HG03095 (cell line): ENCODE measurements around the gene TLCD2.
"Not testable (repeated sequence)": the region's sequence is repeated elsewhere in the genome, so short reads cannot be mapped to it uniquely, and the experiment has no call there.

Experiments used
- ATAC-seq: cut with Tn5 transposase; IDR thresholded peaks from one replicate; pipeline ENCODE4 v1.9.1; 2021; ENCODE audit warnings: moderate library complexity; ENCODE audit not compliant: unreplicated experiment

Gene TLCD2, protein sequence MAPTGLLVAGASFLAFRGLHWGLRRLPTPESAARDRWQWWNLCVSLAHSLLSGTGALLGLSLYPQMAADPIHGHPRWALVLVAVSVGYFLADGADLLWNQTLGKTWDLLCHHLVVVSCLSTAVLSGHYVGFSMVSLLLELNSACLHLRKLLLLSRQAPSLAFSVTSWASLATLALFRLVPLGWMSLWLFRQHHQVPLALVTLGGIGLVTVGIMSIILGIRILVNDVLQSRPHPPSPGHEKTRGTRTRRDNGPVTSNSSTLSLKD

GRCh38 chr17:1709971-1710806 lies at the start of gene TLCD2:
TLCD2 (minus strand) TSS chr17:1710377; CDS start chr17:1710242, 135 bp downstream.
- ATAC-seq = no peak

DNA sequence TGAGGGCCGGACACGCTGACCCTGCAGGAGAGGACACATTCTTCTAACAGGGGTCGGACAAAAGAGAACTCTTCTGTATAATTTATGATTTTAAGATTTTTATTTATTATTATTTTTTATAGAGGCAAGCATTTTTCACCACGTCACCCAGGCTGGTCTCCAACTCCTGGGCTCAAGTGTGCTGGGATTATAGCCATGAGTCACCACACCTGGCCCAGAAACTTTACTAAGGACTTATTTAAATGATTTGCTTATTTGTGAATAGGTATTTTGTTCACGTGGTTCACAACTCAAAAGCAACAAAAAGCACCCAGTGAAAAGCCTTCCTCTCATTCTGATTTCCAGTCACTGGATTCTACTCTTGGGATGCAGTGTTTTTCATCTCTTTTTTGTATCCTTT lies 49.4 kb upstream of the TLCD2 start:
- no peak for ATAC-seq

DNA sequence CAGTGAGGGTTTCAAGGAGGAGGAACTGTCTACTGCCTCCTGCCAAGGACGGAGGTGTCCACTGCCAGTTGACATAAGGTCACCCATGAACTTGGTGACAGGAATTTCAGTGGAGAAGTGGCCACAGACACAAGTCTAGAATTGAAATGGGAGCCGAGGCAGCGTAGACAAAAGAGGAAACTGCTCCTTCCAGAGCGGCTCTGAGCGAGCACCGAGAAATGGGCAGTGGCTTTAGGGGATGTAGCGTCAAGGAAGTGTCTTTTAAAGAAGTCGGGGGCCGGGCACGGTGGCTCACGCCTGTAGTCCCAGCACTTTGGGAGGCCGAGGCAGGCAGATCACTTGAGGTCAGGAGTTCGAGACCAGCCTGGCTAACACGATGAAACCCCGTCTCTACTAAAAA lies 48.6 kb upstream of the TLCD2 start:
- no peak for ATAC-seq

GRCh38 chr17:1755827-1756262 lies 45.7 kb upstream of the TLCD2 start:
- ATAC-seq = no peak

GRCh38 chr17:1755252-1755826 lies 45.2 kb upstream of the TLCD2 start:
- no peak for ATAC-seq

GRCh38 chr17:1754430-1755112 lies 44.4 kb upstream of the TLCD2 start:
- no peak for ATAC-seq

- no peak for ATAC-seq
These were observed 43.7 kb upstream of the TLCD2 start for GRCh38 chr17:1753767-1754429.

GRCh38 chr17:1752425-1753262 lies 42.5 kb upstream of the TLCD2 start:
- ATAC-seq = no peak

DNA sequence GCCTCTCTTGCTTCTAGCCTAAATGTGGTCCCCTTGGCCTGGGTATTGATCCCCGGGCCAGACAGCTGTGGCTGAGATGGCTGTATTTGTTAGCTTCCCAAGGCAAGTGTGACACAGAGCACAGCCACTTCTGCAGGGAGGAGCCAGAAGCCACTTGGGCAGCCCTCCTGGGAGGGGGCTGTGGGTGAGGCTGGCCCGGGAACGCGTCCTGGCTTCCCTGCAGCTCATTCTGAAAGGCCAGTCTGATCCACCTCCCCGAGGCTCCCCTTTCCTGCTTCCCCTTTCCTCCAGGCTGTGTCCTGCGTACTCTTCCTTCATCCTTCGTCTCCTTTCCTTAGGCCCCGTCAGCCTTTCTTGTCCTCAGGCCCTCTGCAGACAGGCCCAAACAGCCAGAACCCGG lies 40.5 kb upstream of the TLCD2 start:
- ATAC-seq = no peak

DNA sequence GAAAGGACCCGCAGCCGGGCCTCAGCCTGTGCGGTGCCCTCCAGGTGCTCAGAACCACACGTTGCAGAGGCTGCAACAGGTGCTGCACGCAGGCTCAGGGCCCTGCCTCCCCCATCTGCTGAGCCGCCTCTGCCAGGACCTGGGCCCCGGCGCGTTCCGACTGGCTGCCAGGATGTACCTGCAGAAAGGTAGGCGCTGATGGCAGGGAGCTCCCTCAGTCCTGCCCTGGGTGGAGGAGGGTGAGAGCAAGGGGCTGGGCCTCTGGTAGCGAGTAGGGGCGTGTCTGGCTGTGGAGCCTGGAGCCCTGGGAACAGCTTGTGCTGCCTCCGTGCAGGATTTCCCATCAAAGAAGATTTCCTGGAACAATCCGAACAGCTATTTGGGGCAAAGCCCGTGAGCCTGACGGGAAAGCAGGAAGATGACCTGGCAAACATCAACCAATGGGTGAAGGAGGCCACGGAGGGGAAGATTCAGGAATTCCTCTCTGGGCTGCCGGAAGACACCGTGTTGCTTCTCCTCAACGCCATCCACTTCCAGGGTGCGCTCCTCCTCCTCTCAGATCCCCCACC lies 36.9 kb upstream of the TLCD2 start:
- no peak for ATAC-seq

DNA sequence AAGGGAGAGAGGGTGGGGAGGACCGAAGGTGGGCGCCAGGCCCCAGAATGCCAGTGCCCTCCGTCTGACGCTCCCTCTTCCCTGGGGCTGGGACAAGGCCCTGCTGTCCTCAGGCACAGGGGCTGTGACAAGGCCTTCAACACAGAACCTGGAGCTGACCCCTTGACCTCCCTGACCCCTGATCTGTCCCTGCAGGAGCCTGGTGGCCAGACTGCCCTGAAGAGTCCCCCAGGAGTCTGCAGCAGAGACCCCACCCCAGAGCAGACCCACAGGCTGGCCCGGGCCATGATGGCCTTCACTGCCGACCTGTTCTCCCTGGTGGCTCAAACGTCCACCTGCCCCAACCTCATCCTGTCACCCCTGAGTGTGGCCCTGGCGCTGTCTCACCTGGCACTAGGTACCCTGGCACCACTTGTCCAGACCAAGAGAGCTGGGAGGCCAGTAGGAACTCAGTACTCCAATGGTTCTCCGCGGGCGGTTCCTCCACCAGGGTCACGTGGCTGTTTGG lies 35.4 kb upstream of the TLCD2 start:
- ATAC-seq = no peak

DNA sequence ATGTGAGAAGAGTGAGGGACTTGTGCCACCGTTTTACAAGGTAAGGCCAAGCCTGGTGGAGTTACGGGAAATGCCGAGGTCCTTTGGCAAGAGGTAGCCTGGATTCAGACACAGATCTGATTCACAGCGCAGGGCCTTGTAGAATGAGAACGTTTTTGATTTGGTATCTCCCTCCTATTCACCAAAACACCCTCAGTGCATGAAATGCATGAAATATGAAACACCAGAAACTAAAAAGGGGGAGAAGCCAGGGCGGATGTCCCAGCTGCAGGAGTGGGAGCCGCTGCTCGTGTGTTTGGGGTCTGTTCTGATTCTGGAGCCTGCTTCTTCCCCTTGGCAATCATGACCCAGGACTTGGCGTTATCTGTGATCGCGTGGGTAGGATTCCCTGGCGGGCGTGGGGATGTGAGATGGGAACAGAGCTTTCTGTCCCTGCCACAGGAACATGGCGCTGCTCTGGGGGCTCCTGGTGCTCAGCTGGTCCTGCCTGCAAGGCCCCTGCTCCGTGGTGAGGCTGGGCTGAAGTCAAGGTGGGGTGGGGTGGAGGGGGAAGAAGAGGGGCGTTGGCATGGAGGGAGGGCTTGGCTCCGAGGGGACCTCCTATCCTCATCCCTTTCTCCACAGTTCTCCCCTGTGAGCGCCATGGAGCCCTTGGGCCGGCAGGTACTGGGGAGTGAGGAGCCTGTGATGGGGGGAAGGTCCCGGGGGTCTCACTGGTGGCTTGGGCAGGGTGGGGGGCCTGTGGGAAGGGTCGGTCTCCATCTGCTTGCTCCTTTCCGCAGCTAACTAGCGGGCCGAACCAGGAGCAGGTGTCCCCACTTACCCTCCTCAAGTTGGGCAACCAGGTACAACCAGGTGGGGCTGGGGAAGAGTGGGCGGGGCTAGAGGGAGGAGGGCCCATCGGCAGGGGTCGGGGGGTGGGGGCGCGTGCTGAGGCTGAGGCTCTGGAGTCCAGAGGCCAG lies 34.7 kb upstream of the TLCD2 start:
- ATAC-seq = no peak

GRCh38 chr17:1743088-1743439 lies 32.9 kb upstream of the TLCD2 start:
- ATAC-seq = no peak

DNA sequence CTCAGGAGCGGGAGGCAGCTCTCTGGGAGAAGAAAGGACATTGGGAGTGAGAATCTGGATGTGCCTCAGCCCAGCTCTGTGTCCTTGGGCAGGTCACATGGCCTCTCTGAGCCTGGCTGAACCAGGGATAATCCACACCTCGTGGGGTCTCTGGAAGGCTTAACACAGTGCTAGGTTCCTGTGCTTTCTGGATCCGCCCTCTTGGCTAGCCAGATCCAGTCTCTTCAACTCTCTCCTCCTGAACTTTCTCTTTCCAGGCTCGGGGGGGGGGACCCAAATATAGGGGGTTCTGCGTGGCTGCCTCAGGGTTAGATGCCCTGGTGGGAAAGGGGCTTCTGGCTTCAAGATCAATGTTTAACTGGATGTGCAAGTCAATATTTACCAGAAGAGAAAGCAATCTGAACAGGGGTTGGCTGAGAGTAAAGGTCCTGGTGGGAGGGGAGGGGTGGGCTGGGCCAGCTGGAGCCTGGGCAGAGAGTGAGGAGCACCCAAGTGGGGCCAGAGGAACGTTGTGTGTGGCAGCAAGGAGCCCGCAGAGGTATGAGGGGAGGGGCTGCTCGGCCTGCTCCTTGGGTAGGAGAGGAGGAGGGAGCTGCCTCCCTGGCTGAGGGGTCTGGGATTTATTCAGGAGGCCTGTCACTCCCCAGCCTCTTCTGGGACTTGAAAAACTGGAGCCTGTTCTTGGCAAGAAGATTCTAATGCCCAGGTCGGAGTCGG lies 32.4 kb upstream of the TLCD2 start, which contains the start of gene SERPINF2:
TSS of gene SERPINF2 (plus strand) at position 501 of the 717 bp plus-strand sequence. CDS start 2,125 bp downstream, outside the sequence.
- no peak for ATAC-seq

DNA sequence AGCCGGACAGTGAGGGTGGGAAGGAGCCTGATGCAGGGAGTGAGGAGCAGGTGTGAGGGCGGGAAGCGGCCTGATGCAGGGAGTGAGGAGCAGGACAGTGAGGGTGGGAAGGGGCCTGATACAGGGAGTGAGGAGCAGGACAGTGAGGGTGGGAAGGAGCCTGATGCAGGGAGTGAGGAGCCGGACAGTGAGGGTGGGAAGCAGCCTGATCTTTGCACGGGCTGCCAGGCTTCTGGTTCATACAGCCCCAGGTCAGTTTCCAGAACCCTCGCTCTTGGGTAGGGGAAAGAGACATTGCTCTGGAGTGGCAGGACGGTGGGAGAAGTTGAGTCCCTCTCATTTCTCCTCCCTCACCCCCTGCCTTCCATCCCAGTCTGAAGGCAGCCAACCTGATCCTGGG lies 31.7 kb upstream of the TLCD2 start:
- ATAC-seq = not testable (repeated sequence)

DNA sequence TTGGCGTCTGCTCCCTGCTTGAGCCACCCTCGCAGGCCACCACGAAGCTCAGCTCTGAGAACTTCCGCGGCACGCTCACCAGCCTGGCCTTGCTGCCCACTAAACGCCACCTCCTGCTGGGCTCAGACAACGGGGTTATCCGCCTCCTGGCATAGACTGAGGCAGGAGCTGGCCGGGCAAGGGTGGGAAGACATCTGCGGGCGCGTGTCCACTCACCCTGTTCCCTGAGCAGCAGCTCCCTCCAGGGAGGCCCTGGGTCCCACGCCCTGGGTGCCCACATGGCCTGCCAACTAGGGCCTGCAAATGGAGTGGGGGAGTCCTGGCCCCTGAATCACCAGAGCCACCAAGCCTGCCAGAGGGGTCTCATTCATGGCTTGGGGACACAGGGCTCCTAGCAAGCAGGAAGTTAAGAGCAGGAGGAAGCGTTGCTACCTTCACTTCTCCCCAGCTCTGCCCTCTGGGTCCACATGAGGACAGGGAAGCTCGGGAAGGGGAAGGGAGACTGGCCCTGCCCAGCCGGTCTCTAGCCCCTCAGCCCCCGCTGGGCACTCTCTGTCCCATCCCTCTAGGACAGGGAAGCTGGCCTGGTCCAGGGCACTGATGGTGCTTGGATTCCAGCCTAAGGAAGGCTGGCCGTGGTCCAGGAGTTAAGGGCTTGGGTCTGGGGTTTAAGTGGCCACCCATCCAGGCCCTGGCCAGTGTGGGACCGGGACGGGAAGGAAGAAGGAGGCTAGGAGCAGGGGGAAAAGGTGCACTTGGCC lies 27.5 kb upstream of the TLCD2 start:
- no peak for ATAC-seq
